Central memory CD8-positive, alpha-beta T cell (primary cell): ENCODE results near the gene RAC2.
"Not testable (repeated sequence)": the region's sequence is repeated elsewhere in the genome, so short reads cannot be mapped to it uniquely, and the experiment has no call there.

Experiments
- ATAC-seq: fragments of 150-1000 bp; cut with Tn5 transposase; replicated peaks from 2 replicates; pipeline ENCODE4 v1.10.0; 2022; ENCODE audit warnings: mild to moderate bottlenecking, moderate FRiP score, moderate number of reproducible peaks; ENCODE audit not compliant: poor library complexity, severe bottlenecking; ENCODE audit errors: extremely low read depth
- DNase-seq, 2 donors: peaks; one replicate each; pipeline ENCODE4 v3.0.0; 2021; ENCODE audit warnings: low spot score in 2 of 2
- H3K27ac Mint-ChIP-seq: one replicate; pipeline ENCODE4 v1.8.0; 2022; ENCODE audit warnings: low read depth, mild to moderate bottlenecking, moderate library complexity, mixed read lengths
- H3K27me3 Mint-ChIP-seq: one replicate; pipeline ENCODE4 v1.8.0; 2022; ENCODE audit warnings: mixed read lengths
- H3K36me3 Mint-ChIP-seq: one replicate; pipeline ENCODE4 v1.8.0; 2022; ENCODE audit warnings: mild to moderate bottlenecking, moderate library complexity, mixed read lengths; ENCODE audit not compliant: insufficient read depth
- H3K4me1 Mint-ChIP-seq: one replicate; pipeline ENCODE4 v1.8.0; 2022; ENCODE audit warnings: mixed read lengths
- H3K4me3 Mint-ChIP-seq: one replicate; pipeline ENCODE4 v1.8.0; 2022; ENCODE audit warnings: mild to moderate bottlenecking, moderate library complexity, mixed read lengths
- H3K9me3 Mint-ChIP-seq: one replicate; pipeline ENCODE4 v1.8.0; 2022; ENCODE audit warnings: mixed read lengths

Gene RAC2

DNA sequence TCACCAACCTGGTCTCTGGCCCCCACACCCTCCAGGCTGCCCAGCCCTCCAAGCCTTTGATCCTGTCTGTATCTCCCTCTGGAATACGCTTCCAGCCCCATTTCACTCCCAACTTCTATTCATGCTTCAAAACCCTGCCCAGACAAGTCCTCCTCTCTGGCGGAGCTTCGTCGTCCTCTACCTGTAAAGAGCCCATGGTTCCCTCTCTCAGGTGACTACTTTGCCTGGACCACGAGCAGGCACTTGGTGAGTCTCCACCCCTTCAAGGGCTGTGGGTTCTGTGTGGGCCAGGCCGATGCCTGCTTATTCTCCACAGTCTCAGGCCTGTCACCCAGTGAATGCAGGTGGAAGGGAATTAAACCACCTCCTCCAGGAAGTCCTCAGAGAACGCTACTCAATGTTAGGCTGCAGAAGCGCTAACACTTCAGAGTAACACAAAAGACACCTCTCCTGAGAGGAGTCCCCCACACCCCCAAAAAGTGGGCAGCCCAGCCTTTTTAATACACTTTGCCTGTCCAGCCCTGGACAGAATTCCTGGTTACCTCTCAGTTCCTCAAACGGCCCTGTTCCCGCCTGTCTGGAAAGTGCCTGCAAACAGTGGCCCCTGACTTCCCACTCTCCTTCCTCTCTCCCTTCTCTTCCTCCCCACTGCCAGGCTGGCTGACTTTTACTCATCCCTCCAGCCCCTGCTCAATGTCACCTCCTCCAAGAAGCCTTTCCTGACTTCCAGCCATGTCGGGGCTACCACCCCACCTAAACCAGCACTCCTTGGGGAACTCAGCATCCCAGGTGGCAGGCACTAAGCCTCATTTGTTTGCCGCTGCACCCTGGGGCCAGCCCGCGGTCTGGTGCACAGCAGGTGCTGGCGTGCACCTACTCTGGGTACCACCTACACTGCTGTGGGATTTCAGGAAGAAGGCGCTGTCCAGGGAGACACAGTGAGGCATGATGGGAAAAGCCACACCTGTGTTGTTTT, 9.0 kb downstream of the RAC2 start:
- H3K36me3 Mint-ChIP-seq = peaks cover 76% of the 10 kb centered on the region
- no peak for DNase-seq

DNA sequence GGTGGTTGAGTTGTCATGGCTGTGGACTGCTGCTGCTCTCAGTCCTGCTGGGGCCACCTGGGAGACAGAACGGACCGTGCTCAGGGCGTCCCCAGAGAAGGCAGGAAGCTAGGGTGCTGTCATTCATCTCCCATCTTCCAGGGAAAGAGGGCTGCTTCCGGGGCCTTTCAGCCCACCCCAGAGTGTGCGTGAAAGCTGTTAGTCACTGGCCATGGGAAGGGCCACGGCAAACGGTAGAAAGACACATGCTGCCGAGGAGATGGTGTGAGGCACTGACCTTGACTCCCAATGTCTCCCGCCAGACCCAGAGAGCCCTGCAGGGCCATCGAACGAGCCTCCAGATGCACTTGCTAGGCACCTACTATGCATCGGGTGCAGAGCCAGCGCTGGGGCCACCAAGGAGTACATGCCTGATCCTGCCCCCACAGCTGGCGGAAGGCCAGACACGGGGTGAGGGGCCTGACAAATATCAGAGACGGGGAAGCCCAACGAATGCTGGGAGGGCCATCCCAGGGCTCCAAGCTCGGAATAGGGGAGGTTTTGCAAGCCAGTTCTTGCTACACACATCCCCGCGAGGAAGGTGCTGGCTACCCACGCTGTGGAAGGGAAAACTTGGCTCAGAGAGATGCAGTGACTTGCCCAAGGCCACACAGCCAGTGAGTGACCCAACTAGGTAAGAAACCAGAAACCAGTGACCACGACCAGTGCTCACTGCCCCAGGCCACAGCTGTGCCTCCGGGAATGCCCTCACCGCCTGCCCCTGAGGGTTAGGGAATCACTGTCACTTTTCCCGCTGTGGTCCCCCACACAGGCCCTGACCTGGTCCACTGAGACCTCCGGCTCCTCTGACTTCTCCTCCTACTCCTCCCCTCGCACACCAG, 10.1 kb downstream of the RAC2 start:
- H3K36me3 Mint-ChIP-seq = peaks cover 77% of the 10 kb centered on the region
- H3K27ac Mint-ChIP-seq = peak overlapping the region; percentile 90
- DNase-seq (no peak), ATAC-seq (no peak)
- peak overlapping the region; percentile 87 for H3K4me3 Mint-ChIP-seq
- H3K9me3 Mint-ChIP-seq = no peaks in the 10 kb centered on the region
- peaks cover 95% of the 10 kb centered on the region for H3K4me1 Mint-ChIP-seq
- no peaks in the 10 kb centered on the region for H3K27me3 Mint-ChIP-seq

More for the DNA sequence above, 9.0 kb downstream of the RAC2 start:
- no peak for ATAC-seq
- Mint-ChIP-seq H3K9me3 (no peaks in the 10 kb centered on the region), H3K27ac (peak overlapping the region; percentile 90), H3K27me3 (no peaks in the 10 kb centered on the region), H3K4me3 (peak overlapping the region; percentile 87), H3K4me1 (peaks cover 95% of the 10 kb centered on the region)

DNA sequence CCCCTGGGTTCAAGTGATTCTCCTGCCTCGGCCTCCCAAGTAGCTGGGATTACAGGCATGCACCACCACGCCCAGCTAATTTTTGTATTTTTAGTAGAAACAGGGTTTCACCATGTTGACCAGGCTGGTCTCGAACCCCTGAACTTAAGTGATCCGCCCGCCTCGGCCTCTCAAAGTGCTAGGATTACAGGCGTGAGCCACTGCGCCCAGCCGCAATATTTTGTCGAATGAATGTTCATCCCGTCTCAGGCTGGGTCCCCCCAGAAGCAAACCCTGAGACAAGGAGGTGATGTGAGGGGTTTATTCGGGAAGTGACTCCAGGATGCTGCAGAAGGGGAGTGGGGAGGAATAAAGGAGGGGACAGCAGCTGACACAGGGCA, 10.7 kb downstream of the RAC2 start:
- DNase-seq, H3K27me3 Mint-ChIP-seq, H3K9me3 Mint-ChIP-seq, ATAC-seq: not testable (repeated sequence)
- peaks cover 80% of the 10 kb centered on the region for H3K36me3 Mint-ChIP-seq
- peak overlapping the region; percentile 90 for H3K27ac Mint-ChIP-seq
- peak overlapping the region; percentile 87 for H3K4me3 Mint-ChIP-seq
- H3K4me1 Mint-ChIP-seq = peaks cover 95% of the 10 kb centered on the region

DNA sequence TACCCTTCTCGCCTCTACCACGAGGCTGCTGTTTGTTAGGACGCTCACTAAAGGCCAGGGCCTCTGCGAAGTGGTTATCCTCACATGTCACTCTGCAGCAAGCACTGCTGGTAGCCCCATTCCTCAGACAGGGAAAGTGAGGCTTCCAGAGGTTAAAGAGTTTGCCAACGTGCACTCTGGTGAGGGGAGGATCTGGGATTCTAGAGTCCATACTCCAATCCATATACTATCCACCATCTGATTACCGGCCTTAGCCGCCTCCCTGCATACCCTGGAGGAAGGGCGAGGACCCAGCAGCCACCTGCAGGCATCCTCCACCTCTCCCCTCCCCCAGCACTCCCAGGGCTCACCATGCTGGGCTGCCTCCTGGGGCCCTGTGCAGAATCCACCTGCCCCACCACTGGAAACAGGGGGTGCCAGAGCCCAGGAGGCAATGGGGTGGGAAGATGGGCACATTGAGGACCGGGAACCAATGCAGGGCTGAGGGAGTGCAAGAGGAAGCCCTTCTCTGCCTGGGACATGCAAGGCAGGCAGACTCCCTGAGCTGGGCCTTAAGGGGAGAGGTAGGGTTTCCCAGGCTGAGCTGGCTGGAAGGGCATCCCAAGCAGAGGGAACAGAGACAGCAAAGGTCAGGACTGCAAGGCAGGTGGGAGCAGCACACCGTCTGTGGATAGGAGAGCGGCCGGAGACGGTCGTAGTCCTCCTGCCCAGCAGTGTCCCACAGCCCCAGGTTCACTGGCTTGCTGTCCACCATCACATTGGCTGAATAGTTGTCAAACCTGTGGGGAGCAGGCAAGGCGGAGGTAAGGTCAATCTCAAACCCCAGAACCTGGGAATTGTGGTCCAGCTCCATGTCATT, 11.7 kb downstream of the RAC2 start:
- H3K9me3 Mint-ChIP-seq = no peaks in the 10 kb centered on the region
- no peak for DNase-seq
- H3K36me3 Mint-ChIP-seq = peaks cover 77% of the 10 kb centered on the region
- peak overlapping the region; percentile 87 for H3K4me3 Mint-ChIP-seq
- H3K4me1 Mint-ChIP-seq = peaks cover 90% of the 10 kb centered on the region
- no peak for ATAC-seq
- H3K27ac Mint-ChIP-seq = peak overlapping the region; percentile 97
- no peaks in the 10 kb centered on the region for H3K27me3 Mint-ChIP-seq

DNA sequence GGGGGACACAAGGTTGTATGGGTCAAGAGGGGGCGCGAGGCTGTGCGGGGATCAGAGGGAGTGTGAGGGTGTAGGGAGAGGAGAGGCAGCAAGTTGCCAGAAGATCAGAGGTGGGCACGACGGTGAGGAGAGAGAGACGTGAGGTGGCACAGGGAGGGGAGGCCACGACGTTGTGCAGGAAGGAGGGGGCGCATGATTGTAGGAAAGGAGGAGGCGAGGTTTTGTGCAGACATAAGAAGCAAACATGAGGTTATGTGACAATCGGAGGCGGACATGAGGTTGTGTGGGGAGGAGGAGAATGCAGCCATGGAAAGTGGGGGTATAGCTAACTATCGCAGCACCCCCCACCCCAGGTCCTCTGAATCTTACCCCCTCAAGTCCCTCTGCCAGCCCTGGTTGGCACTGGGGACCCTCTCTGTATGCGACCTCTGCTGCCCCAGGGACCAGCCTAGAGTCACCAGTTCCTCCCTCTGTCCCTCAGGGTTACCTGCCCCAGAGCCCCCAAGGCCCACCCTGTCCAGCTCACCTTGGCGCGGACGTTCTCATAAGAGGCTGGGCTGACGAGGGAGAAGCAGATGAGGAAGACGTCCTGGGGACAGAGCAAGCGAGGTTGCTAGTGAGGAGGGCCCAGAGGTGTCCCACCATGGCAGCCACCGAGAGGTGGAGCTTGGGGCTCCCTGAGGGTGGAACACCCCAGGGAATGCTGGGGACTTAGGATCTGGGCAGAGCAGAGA, 12.5 kb downstream of the RAC2 start:
- no peak for DNase-seq
- Mint-ChIP-seq H3K27me3 (no peaks in the 10 kb centered on the region), H3K27ac (peak overlapping the region; percentile 97), H3K4me1 (peaks cover 84% of the 10 kb centered on the region), H3K4me3 (peak overlapping the region; percentile 61), H3K36me3 (peaks cover 70% of the 10 kb centered on the region), H3K9me3 (no peaks in the 10 kb centered on the region)
- no peak for ATAC-seq

DNA sequence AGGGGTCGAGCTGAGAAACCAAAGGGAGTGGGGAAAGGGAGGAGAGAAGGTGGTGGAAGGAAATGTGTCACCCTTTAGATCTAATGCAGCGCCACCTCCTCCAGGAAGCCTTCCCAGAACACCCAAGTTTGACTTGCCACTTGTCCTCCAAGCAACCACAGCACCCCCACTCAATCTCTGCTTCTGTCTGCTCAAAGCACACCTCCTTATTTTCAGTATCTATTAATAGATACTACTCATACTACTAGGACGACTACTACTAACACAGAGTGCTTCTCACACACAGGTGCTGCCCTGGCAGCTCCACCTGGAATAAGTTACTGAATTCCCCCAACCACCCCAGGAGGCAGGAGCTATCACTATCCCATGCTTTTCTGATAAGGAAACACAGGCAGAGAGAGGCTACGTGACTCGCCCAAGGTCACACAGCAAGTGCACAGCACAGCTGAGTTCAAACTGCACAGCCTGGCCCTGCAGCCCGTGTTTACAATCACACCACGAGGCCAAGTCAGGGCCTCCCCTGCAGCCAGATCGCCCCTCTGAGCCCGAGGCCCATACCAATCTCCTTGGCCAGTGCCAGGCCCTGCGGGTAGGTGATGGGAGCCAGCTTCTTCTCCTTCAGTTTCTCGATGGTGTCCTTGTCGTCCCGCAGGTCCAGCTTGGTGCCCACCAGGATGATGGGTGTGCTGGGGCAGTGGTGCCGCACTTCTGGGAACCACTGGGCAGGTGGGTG, 13.2 kb downstream of the RAC2 start:
- peak overlapping the region; percentile 97 for H3K27ac Mint-ChIP-seq
- DNase-seq (peak in 1 of 2 donors; percentile 36), ATAC-seq (peak; percentile 44)
- H3K4me3 Mint-ChIP-seq = peak overlapping the region; percentile 61
- H3K27me3 Mint-ChIP-seq = no peaks in the 10 kb centered on the region
- H3K36me3 Mint-ChIP-seq = peaks cover 66% of the 10 kb centered on the region
- H3K9me3 Mint-ChIP-seq = no peaks in the 10 kb centered on the region
- peaks cover 84% of the 10 kb centered on the region for H3K4me1 Mint-ChIP-seq

DNA sequence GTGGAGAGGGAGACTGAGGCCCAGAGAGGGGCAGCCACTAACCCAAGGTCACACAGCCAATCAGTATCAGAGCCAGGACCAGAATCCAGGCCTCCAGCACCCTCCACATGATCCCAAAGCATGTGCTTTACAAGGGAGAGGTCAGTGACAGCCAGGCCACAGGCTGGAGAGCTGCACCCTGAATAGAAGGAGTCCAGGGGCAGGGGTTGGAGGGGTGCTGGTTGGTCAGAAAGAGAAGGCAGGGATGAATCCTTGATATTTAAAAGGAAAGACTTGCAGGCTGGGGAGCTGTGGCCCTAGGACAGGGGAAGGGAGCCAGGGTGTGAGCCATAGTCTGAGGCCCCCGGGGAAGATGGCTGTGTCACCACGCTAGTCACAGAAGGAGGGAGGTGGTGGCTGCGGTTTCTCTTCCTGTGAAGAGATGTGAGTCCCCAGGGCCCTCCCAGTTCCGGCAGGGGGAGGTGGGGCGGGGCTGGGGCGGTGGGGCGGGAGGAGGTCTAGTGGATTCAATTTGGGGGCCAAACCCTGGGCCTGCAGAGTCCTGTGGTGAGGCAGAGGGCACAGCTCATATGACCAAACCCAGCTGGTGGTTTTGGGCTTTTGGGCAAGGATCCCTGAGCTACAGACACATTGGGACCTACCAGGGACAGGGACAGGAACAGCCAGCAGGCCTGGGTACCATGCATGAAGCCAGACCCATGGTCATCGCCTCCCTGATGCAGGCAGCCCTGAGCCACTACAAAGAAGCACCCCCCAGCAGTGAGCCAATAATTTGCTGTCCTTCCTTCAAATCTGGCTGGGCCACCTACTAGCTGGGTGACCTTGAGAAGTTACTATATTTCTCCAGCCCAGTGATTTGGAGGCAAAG, 14.0 kb downstream of the RAC2 start:
- H3K9me3 Mint-ChIP-seq = no peaks in the 10 kb centered on the region
- H3K4me3 Mint-ChIP-seq = peak overlapping the region; percentile 61
- peaks cover 84% of the 10 kb centered on the region for H3K4me1 Mint-ChIP-seq
- H3K36me3 Mint-ChIP-seq = peaks cover 68% of the 10 kb centered on the region
- H3K27me3 Mint-ChIP-seq = no peaks in the 10 kb centered on the region
- H3K27ac Mint-ChIP-seq = peak overlapping the region; percentile 97
- ATAC-seq = peak; percentile 93
- DNase-seq = peak; percentile 73 to 86

DNA sequence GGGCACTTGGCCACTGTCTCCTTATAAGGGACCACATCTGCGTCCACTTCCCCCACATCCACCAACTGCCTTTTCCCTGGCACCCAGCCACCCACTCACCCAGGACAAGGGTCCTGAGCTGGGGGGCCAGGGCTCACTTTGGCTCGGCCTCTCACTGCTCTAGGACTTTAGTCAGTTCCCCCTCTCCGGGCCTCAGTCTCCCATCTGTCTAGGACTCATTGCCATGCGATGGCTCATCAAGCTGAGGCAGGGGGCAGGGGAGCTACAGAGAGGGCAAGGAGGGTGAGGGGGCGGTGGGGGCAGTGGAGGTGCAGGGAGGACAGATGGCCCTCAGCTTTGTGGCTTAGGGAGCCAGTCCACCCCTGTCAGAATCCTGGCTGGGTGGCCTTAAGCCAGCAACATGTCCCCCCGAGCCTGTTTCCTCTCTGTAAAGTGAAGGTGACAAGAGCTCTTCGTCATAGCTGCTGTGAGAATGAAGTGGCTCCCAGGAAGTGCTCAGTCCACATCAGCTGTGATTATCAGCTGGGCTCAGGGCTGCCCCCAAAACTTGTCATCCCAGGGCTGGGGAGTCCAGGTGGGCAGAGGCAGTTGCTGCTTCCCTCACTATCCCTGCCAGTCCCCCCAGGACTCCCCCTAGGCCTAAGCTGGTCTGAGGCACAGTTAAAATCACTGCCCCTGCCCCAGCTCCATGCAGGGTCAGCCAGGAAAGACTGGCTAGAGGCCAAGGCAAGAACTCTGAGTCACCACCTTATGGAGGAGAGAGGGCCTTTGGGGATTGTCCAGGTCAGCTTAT, 14.9 kb downstream of the RAC2 start:
- Mint-ChIP-seq H3K27ac (peak overlapping the region; percentile 97), H3K27me3 (no peaks in the 10 kb centered on the region), H3K4me3 (peak overlapping the region; percentile 61), H3K4me1 (peaks cover 84% of the 10 kb centered on the region), H3K9me3 (no peaks in the 10 kb centered on the region), H3K36me3 (peaks cover 70% of the 10 kb centered on the region)
- DNase-seq = peak in 1 of 2 donors; percentile 35
- peak; percentile 50 for ATAC-seq

DNA sequence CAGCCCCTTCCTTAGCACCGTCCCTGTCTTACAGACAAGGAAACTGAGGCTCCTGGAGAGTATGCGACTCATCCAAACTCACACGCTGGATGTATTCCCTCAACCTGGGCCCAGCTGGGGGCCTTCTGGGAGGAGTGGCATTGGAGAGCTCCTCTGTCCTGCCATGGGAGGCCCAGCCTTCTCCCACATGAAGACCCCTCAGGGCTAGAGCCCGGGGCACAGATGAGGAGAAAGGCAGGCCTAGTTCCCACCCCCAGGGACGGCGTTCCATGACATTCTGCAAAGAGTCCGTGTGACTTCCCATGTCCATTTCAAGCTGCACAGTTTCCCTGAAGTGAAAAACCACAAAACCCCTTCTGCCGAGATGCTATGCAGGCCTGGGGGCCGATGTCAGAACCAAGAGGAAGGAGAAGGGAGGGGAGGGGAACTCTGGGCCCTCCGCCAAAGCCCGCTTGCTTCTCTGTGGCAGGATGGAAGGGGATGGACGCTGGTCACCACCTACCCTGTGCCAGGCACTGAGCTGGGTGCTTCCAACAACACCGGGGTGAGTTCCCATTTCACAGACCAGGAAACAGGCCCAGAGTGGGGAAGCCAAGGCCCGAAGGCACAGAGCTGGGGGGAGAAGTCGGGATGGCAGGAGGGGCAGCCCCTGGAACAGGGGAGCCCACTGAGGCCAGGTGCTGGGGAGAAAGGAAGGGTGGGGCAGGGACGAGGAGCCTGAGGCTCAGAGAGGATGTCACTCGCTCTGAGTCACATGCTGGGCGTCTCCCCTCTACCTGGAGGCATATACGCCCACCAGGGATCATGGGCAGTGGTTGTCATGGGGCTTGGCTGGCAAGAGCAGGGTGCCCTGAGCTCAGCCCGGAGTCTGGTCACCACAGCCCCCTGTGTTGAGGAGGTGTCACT, 15.7 kb downstream of the RAC2 start:
- Mint-ChIP-seq H3K4me1 (peaks cover 84% of the 10 kb centered on the region), H3K27ac (peak overlapping the region; percentile 97), H3K36me3 (peaks cover 69% of the 10 kb centered on the region), H3K9me3 (no peaks in the 10 kb centered on the region), H3K4me3 (peak overlapping the region; percentile 61), H3K27me3 (no peaks in the 10 kb centered on the region)
- DNase-seq (no peak), ATAC-seq (no peak)
